Amniotic epithelial cell (primary cell): ENCODE measurements around the gene LPCAT1.

Experiments
- DNase-seq: peaks from one replicate; pipeline ENCODE4 v3.0.0-alpha.2; 2010; ENCODE audit warnings: low read depth

The LPCAT1 gene

DNA sequence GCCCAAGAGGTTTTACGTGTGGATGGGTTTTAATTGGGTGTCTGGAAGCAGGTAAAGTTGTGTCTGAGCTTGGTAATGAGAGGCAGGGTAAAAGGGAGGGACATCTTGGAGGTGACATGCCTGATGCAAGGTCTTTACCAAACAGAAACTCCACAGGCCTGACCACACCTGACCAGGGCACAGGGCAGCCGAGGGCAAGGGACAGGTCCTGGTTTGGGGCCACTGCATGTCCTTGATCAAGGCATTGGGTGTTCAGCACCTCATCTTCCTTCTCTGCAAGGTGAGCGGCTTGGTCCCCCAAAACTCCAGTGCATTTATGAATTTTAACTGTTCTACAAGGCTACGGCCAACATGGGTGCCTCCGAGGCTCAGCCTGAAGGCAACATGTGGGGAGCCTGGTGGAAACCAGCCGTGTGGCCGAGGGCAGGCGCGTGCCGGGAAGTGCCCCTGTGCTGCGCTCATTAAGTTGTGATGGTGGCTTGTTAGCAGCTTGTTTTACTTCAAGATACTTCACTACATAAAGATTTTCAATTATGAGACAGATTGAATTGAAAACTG lies 30.7 kb upstream of the LPCAT1 start:
- no peak for DNase-seq

DNA sequence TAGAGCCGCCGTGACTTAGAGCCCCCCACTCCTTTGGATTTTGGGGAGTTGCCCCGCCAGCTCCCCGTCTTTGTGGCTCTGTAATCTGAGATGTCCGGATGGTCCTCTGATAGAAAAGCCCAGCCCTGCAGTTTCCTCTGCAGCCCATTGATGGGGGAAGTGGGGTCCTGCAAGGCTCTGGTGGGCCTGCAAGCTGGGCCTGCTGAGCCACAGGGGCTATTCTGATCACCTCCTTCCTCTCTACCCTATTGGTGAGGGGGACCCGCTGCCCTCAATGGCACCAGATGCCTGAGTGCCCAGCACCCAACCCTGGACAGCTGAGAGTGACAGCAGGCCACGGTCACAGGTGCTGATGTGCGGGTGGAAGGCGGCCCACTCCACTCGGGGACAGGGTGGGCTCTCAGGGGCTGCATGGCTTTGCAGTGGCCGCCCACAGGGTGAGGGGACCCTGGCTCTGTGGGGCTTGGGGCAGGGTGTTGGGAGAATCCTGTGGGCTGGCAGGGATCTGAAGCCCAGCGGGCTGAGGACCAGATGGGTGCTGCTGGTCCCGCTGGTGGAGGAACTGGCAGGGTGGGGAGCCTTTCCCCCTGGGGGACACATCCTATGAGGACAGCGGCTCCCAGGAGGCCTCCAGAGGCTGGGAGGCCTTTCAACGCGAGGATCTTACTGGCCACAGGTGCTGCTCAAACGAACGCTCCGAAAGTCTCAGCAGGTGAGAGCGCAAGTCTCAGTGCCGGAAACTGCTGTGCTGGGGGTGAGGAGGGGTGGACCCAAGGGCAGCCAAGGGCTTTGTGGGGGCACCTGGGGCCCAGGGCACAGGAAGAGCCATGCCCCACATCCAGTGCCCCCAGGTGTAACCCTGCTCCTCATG lies 30.0 kb upstream of the LPCAT1 start:
- DNase-seq = no peak

- DNase-seq = no peak
Measured at GRCh38 chr5:1552521-1553255, 28.9 kb upstream of the LPCAT1 start.

DNA sequence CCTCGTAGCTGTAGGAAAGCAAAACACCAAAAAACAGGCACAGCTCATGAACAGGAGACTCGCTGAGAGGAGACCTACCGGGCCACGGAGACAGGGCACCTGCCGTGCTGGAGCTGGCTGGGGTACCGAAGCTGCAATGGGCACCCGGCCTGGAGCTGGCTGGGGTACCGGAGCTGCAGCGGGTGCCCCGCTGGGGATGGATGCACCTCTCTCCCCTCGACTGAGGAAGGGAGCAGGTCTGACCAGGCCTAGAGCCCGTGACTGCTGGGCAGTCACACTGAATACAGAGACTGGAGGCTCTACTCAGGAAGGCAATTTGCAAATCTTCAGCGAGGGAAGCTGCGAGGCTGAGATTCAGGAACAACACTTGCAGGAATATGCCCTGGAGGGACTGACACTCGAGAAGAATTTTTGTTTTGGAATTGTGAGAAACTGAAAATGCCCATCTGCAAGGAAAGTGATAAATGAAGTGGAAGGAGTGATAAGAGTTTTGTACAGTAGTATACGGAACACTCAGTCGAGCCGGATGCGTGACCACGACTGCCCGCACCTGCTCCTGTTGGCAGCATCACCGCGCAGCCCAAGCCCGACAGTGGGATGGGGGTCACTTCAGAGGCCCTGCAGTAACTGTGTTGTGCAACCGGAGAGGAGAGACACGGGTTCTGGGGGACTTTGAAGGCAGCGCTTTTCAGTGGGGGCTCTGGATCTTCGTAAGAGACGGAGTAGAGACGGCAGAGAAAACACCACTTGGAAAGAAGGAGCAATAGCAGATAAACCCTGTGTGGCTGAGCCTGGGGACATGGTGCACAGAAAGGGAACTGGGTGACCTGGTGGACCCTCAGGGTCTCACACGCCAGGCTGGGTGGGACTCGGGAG lies 27.9 kb upstream of the LPCAT1 start:
- DNase-seq = no peak

GRCh38 chr5:1550287-1551076 lies 26.7 kb upstream of the LPCAT1 start:
- DNase-seq = no peak

DNA sequence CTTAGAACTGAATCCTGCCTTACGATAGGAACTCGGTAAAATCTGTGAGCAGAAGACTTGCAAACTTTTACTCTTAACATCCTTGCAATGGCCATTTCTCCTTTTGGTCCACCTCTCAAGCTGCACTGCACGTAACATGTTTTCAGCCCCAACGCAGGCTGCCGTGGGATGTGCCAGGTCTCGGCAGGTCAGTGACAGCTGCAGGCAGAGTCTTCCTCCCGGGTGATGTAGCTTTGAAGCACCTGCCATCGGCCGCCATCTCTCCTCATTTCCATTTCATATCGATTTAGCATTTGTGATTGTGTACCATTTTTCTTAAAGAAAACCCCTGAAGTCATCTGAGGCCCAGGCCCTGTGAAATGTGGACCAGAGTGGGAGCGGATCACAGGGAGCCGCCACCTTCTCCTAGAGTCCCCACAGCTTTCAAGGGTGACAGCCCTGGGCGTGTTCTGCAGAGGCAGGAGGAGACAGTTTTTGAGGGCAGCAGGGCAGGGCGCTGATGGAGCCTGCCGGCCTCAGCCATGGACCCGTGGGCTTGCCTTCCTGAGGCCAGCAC lies 25.8 kb upstream of the LPCAT1 start:
- DNase-seq = no peak

DNA sequence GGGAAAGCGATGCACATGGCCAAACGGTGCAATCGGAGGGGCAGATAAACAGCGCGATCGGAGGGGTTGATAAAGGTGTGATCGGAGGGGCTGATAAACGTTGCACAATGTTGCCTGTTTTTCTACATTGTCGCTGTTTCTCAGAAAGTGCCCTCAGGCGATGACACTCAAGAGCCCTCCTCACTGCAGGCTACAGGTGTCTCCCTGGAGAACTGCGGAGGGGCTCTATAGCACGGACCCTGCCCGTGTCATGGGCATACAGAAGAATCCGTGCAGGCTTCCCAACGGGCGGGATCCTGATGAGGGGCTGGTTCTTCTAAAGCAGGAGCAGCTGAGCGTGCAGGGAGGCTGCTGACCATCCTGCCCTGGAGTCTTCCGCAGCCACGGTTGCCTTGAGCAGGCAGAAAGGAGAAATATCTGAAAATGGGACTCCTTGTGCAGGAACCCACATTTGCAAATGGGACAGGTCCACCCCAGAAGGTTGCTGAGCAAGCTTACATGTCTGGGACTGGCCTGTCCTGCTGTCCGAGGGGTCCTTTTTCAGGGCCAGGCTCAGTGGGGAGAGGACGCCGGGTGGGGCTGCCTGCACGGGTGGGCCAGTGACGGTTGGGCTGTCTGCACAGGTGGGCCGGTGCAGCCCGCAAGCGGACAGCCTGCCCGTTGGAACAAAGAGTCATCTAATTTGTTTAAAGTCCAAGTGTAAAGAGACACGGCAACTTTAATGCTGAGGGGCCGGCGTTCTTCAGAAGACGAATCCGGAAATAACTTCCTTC lies 25.1 kb upstream of the LPCAT1 start:
- DNase-seq = no peak

- DNase-seq = no peak
Measured at GRCh38 chr5:1547655-1548054, 23.9 kb upstream of the LPCAT1 start.

GRCh38 chr5:1547236-1547635 lies 23.5 kb upstream of the LPCAT1 start:
- DNase-seq = no peak

- no peak for DNase-seq
Measured at GRCh38 chr5:1546556-1546955, 22.8 kb upstream of the LPCAT1 start.

GRCh38 chr5:1545805-1546355 lies 22.1 kb upstream of the LPCAT1 start:
- DNase-seq = peak; percentile 37

DNA sequence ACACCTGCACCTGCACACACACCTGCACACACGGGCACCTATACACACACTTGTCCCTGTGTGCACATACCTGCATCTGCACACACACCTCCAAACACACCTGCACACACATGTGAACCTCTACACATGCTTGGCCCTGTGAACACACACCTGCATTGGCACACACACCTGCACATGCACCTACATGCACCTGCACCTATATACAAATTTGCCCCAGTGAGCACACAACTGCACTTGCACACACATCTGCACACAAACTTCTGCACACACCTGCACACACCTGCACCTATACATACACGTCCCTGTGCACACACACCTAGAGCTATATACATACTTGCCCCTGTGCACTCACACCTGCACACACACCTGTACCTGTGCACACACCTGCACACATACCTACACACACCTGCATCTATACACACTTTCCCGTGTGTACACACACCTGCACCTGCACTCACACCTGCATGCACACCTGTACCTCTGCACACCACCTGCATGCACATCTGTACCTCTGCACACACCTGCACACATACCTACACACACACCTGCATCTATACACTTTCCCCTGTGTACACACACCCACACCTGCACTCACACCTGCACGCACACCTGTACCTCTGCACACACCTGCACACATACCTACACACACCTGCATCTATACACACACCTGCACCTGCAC lies 21.5 kb upstream of the LPCAT1 start:
- DNase-seq = no peak

GRCh38 chr5:1544294-1544961 lies 20.7 kb upstream of the LPCAT1 start:
- DNase-seq = no peak

DNA sequence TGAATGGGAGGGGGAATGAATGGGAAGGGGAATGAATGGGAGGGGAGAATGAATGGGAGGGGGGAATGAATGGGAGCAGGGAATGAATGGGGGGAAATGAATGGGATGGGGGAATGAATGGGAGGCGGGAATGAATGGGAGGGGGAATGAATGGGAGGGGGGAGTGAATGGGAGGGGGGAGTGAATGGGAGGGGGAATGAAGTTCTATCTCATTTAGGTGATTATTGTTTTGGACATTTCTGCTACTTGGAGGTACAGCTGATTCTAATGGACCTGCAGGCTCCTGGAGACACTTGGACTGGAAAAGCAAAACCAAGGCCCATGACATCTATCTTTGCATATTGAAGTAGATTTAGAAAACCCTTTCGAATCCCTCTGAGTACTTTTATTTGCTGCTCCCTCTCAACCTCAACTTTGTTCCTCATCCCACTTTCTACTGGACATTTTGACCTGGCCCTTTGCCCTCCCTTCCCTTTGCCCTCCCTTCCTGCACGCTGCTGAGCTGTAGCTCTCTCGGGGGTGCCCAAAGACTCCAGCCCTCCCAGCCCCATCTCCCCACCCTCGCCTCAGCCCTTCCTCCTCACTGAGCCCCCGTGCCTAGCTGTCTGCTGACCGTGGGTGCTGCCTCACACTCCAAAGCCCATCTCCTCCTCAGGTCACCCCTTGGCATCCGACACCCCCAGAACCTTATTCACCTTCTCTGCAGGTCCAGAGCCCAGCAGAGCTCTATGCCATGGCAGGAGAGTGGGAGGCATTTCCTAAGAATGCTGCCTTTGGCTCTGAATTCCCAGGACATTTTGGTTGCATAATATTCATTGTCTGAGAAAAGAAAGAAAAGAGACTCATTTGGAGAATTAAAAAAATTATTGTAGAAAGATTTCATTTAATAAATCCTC lies 19.9 kb upstream of the LPCAT1 start:
- DNase-seq = no peak

GRCh38 chr5:1542781-1543180 lies 19.0 kb upstream of the LPCAT1 start:
- DNase-seq = peak; percentile 72

GRCh38 chr5:1541702-1542400 lies 18.1 kb upstream of the LPCAT1 start:
- DNase-seq = no peak
